Right renal pelvis (tissue), 4 donors: ENCODE data around the gene RNF167. TPM values are rescaled to one million over a fixed set of nuclear protein-coding genes. Genes with fewer than 3 reads are reported as not detected.
"Not testable (repeated sequence)": the region's sequence is repeated elsewhere in the genome, so short reads cannot be mapped to it uniquely, and the experiment has no call there.

ENCODE experiments used
- DNase-seq, 4 donors: peaks; one replicate each; pipeline ENCODE4 v3.0.0-alpha.2; 2013; ENCODE audit warnings: low read depth in 4 of 4, low spot score in 3 of 4, missing footprints in 1 of 4
- polyA plus RNA-seq, 4 donors: library from polyadenylated mRNA; unstranded; fragments of 120-200 nt; gene quantifications; one replicate each; pipeline ENCODE4 v1.2.1, GENCODE V29; 2013; ENCODE audit not compliant: insufficient read length in 4 of 4

The RNF167 gene
- polyA plus RNA-seq, 4 donors, result 131 to 144 (median 138) TPM

GRCh38 chr17:4901648-4902344 is 38.3 kb upstream of the RNF167 start:
- DNase-seq, result no peak

GRCh38 chr17:4902540-4902939 is 37.5 kb upstream of the RNF167 start:
- DNase-seq, result no peak

GRCh38 chr17:4903051-4903818 is 36.8 kb upstream of the RNF167 start, which contains the start of gene CHRNE:
CHRNE (minus strand) TSS chr17:4903098; CDS start chr17:4903063, 35 bp downstream.
- peak in 2 of 4 donors; percentile 71 to 72 for DNase-seq

GRCh38 chr17:4906642-4907041 is 33.4 kb upstream of the RNF167 start:
- not testable (repeated sequence) for DNase-seq

- DNase-seq, result no peak
Observed at GRCh38 chr17:4908301-4908700, 31.8 kb upstream of the RNF167 start.

- DNase-seq, result peak in 3 of 4 donors; percentile 68 to 82 (median 76)
Observed at GRCh38 chr17:4908711-4909496, 31.2 kb upstream of the RNF167 start.

GRCh38 chr17:4913994-4914393 is 26.1 kb upstream of the RNF167 start:
- no peak for DNase-seq

- DNase-seq, result not testable (repeated sequence)
Observed at GRCh38 chr17:4914551-4914950, 25.5 kb upstream of the RNF167 start.

GRCh38 chr17:4919511-4920047 is 20.5 kb upstream of the RNF167 start:
- DNase-seq, result no peak

GRCh38 chr17:4920351-4921048 is 19.6 kb upstream of the RNF167 start:
- DNase-seq, result no peak

- DNase-seq, result no peak
Observed at GRCh38 chr17:4921320-4921719, 18.7 kb upstream of the RNF167 start.

- not testable (repeated sequence) for DNase-seq
Observed at GRCh38 chr17:4926577-4927335, 13.3 kb upstream of the RNF167 start.

- DNase-seq, result no peak
Observed at GRCh38 chr17:4928881-4929280, 11.2 kb upstream of the RNF167 start.

GRCh38 chr17:4931963-4932362 is 8.1 kb upstream of the RNF167 start, which contains the start of gene GP1BA:
GP1BA (plus strand) TSS chr17:4932277; CDS start chr17:4932605, 328 bp downstream.
- DNase-seq, result no peak

- DNase-seq, result no peak
Observed at GRCh38 chr17:4932756-4933155, 7.3 kb upstream of the RNF167 start.

- no peak for DNase-seq
Observed at GRCh38 chr17:4933646-4934045, 6.4 kb upstream of the RNF167 start.

GRCh38 chr17:4934173-4934979 is 5.7 kb upstream of the RNF167 start:
- no peak for DNase-seq

GRCh38 chr17:4935650-4936049 is 4.4 kb upstream of the RNF167 start:
- no peak for DNase-seq

- no peak for DNase-seq
Observed at GRCh38 chr17:4936436-4936835, 3.6 kb upstream of the RNF167 start.
